Measurements from ENCODE around the gene MXD3.

- TF ChIP-seq RAD21 (conservative IDR thresholded peaks at IDR 0.05 in 1 of 2, IDR thresholded peaks at IDR 0.05 in 1 of 2) = no peak
- no peak for TF ChIP-seq RFX5 (IDR thresholded peaks at IDR 0.05)
- no peak for TF ChIP-seq CBX2 (IDR thresholded peaks at IDR 0.05; ENCODE audit: borderline replicate concordance, low read depth)
- no peak for TF ChIP-seq POLR2A (IDR thresholded peaks at IDR 0.05; ENCODE audit: low read length)
- TF ChIP-seq USF2 (IDR thresholded peaks at IDR 0.05) = no peak
- TF ChIP-seq CTCF (IDR thresholded peaks at IDR 0.05) = no peak
- TF ChIP-seq ZC3H11A (IDR thresholded peaks at IDR 0.05) = no peak
- TF ChIP-seq CEBPB (IDR thresholded peaks at IDR 0.05) = no peak
- 0 out of 3 replicates have a peak, but pooled peaks have one; percentile 20 for TF ChIP-seq BCL3 (IDR thresholded peaks at IDR 0.05)
- no peak for TF ChIP-seq SMC3 (IDR thresholded peaks at IDR 0.05)
- no peak for TF ChIP-seq CBX8 (IDR thresholded peaks at IDR 0.05)
- no peak for TF ChIP-seq CHD4 (IDR thresholded peaks at IDR 0.05; ENCODE audit: borderline replicate concordance)
These were observed 4.8 kb downstream of the MXD3 start for GRCh38 chr5:177306674-177307543.

All from A549 (cell line).